Suprapubic skin (tissue), 3 donors: ENCODE results near the gene KHDRBS1.

Source experiments
- CTCF ChIP-seq, 2 donors: fragments of 200-600 bp in 1 of 2; fragments of 450-650 bp in 1 of 2; sonication (generic) in 1 of 2; IDR thresholded peaks; one replicate each; pipeline ENCODE4 v1.5.1; 2016 to 2019; ENCODE audit warnings: antibody characterized with exemption in 2 of 2, mild to moderate bottlenecking in 1 of 2, moderate library complexity in 1 of 2
- POLR2AphosphoS5 ChIP-seq, 3 donors: sonication (generic); formaldehyde crosslinking; IDR thresholded peaks; one replicate each; pipeline ENCODE4 v1.6.1; 2017; ENCODE audit warnings: antibody characterized with exemption in 3 of 3

- TF ChIP-seq CTCF (IDR thresholded peaks at IDR 0.05) (no peak), POLR2AphosphoS5 (IDR thresholded peaks at IDR 0.05) (no peak)
These were observed 6.1 kb upstream of the KHDRBS1 start for GRCh38 chr1:32007591-32007940.
